Measurements from ENCODE around the gene PLIN5. TPM values are rescaled to one million over a fixed set of nuclear protein-coding genes. Genes with fewer than 3 reads are reported as not detected.

Gene PLIN5
- total and polyA plus RNA-seq, 2 experiments from 2014 or later = 5.8 to 6.4 TPM

GRCh38 chr19:4581666-4582553 is 46.9 kb upstream of the PLIN5 start:
- no peak overlapping the region for H3K4me3 ChIP-seq
- no peaks in the 10 kb centered on the region for H4K20me1 ChIP-seq (ENCODE audit: insufficient read depth, poor library complexity, severe bottlenecking)
- H3K9me2 ChIP-seq (replicated peaks; ENCODE audit: insufficient read depth) = no peaks in the 10 kb centered on the region
- no peak overlapping the region for H2AFZ ChIP-seq
- H3K4me2 ChIP-seq = peak overlapping the region; percentile 80
- no peak overlapping the region for H3K27ac ChIP-seq
- peaks cover 10% of the 10 kb centered on the region for H3K4me1 ChIP-seq (ENCODE audit: insufficient read depth)
- no peaks in the 10 kb centered on the region for H3K9me3 ChIP-seq (ENCODE audit: low read depth)
- H3K79me2 ChIP-seq = no peaks in the 10 kb centered on the region
- TF ChIP-seq EZH2phosphoT487 (IDR thresholded peaks at IDR 0.05; ENCODE audit: low read depth, severe bottlenecking, unreplicated experiment) = no peak
- TF ChIP-seq CTCF (IDR thresholded peaks at IDR 0.05; ENCODE audit: poor library complexity) = no peak
- no peak for TF ChIP-seq EZH2 (IDR thresholded peaks at IDR 0.05; ENCODE audit: borderline replicate concordance)
- no peaks in the 10 kb centered on the region for H3K36me3 ChIP-seq (replicated peaks; ENCODE audit: insufficient read depth, low read depth)
- WGBS (ENCODE audit: low lambda C conversion rate, missing lambda C conversion rate) = 25% methylated on average over 31 of the region's 57 CpGs
- H3K27me3 ChIP-seq = peaks cover 31% of the 10 kb centered on the region
- no peak for DNase-seq (ENCODE audit: low spot score)

- no peaks in the 10 kb centered on the region for H3K9me3 ChIP-seq (ENCODE audit: low read depth)
- peaks cover 10% of the 10 kb centered on the region for H3K4me1 ChIP-seq (ENCODE audit: insufficient read depth)
- no peak for DNase-seq (ENCODE audit: low spot score)
- H4K20me1 ChIP-seq (ENCODE audit: insufficient read depth, poor library complexity, severe bottlenecking) = no peaks in the 10 kb centered on the region
- no peak overlapping the region for H3K27ac ChIP-seq
- H3K9me2 ChIP-seq (replicated peaks; ENCODE audit: insufficient read depth) = no peaks in the 10 kb centered on the region
- peaks cover 31% of the 10 kb centered on the region for H3K27me3 ChIP-seq
- WGBS (ENCODE audit: low lambda C conversion rate, missing lambda C conversion rate) = 0% methylated on average over 4 of the region's 62 CpGs
- no peak overlapping the region for H3K4me3 ChIP-seq
- peak overlapping the region; percentile 80 for H3K4me2 ChIP-seq
- no peak for TF ChIP-seq CTCF (IDR thresholded peaks at IDR 0.05; ENCODE audit: poor library complexity)
- TF ChIP-seq EZH2phosphoT487 (IDR thresholded peaks at IDR 0.05; ENCODE audit: low read depth, severe bottlenecking, unreplicated experiment) = peak; percentile 60
- H3K36me3 ChIP-seq (replicated peaks; ENCODE audit: insufficient read depth, low read depth) = no peaks in the 10 kb centered on the region
- H2AFZ ChIP-seq = no peak overlapping the region
- no peaks in the 10 kb centered on the region for H3K79me2 ChIP-seq
Observed at GRCh38 chr19:4580961-4581665, 46.1 kb upstream of the PLIN5 start.

GRCh38 chr19:4580021-4580901 is 45.2 kb upstream of the PLIN5 start:
- no peaks in the 10 kb centered on the region for H3K36me3 ChIP-seq (replicated peaks; ENCODE audit: insufficient read depth, low read depth)
- H3K4me1 ChIP-seq (ENCODE audit: insufficient read depth) = peaks cover 14% of the 10 kb centered on the region
- H3K79me2 ChIP-seq = no peaks in the 10 kb centered on the region
- H4K20me1 ChIP-seq (ENCODE audit: insufficient read depth, poor library complexity, severe bottlenecking) = no peaks in the 10 kb centered on the region
- no peak overlapping the region for H3K4me3 ChIP-seq
- no peak overlapping the region for H2AFZ ChIP-seq
- H3K9me3 ChIP-seq (ENCODE audit: low read depth) = no peaks in the 10 kb centered on the region
- no peaks in the 10 kb centered on the region for H3K9me2 ChIP-seq (replicated peaks; ENCODE audit: insufficient read depth)
- TF ChIP-seq EZH2phosphoT487 (IDR thresholded peaks at IDR 0.05; ENCODE audit: low read depth, severe bottlenecking, unreplicated experiment) (peak; percentile 59), EZH2 (IDR thresholded peaks at IDR 0.05; ENCODE audit: borderline replicate concordance) (peak; percentile 85), CTCF (IDR thresholded peaks at IDR 0.05; ENCODE audit: poor library complexity) (peak; percentile 15)
- peak overlapping the region; percentile 80 for H3K4me2 ChIP-seq
- WGBS (ENCODE audit: low lambda C conversion rate, missing lambda C conversion rate) = 18% methylated on average over 23 of the region's 50 CpGs
- DNase-seq (ENCODE audit: low spot score) = peak; percentile 11
- H3K27me3 ChIP-seq = peaks cover 29% of the 10 kb centered on the region
- H3K27ac ChIP-seq = no peak overlapping the region
